Neuronal stem cell (in vitro differentiated cells): ENCODE data around the gene YLPM1.

ENCODE experiments used
- DNase-seq: peaks from one replicate; pipeline ENCODE4 v3.0.0-alpha.2; 2013; ENCODE audit warnings: low spot score
- H2AFZ ChIP-seq: one replicate; pipeline ENCODE4 v1.6.1; 2013; ENCODE audit warnings: mild to moderate bottlenecking, low read length, inconsistent platforms
- H2AK5ac ChIP-seq: 2 replicates; pipeline ENCODE4 v1.6.1; 2013; ENCODE audit warnings: low read depth, mild to moderate bottlenecking, inconsistent platforms, low read length, moderate library complexity, mixed read lengths
- H2BK120ac ChIP-seq: 2 replicates; pipeline ENCODE4 v1.6.1; 2013; ENCODE audit warnings: low read depth, mild to moderate bottlenecking, inconsistent platforms, low read length, moderate library complexity, mixed read lengths
- H2BK12ac ChIP-seq: one replicate; pipeline ENCODE4 v1.6.1; 2013; ENCODE audit warnings: low read length, inconsistent platforms
- H2BK15ac ChIP-seq: 2 replicates; pipeline ENCODE4 v1.6.1; 2013; ENCODE audit warnings: mild to moderate bottlenecking, low read length, inconsistent platforms, mixed read lengths
- H2BK5ac ChIP-seq: one replicate; pipeline ENCODE4 v1.6.1; 2013; ENCODE audit warnings: inconsistent platforms, mild to moderate bottlenecking, low read length, moderate library complexity
- H3K14ac ChIP-seq: one replicate; pipeline ENCODE4 v1.6.1; 2013; ENCODE audit warnings: low read length, inconsistent platforms
- H3K18ac ChIP-seq: 2 replicates; pipeline ENCODE4 v1.6.1; 2013; ENCODE audit warnings: low read length, inconsistent platforms
- H3K23ac ChIP-seq: 2 replicates; pipeline ENCODE4 v1.6.1; 2013; ENCODE audit warnings: low read depth, mild to moderate bottlenecking, mixed read lengths, low read length, inconsistent platforms; ENCODE audit not compliant: poor library complexity
- H3K27ac ChIP-seq: replicated peaks from 3 replicates; pipeline ENCODE4 v1.5.1; 2013; ENCODE audit warnings: low read length, inconsistent platforms
- H3K27me3 ChIP-seq, 3 experiments: 2 replicates each; pipeline ENCODE4 v1.6.1; 2013; ENCODE audit warnings: low read length in 3 of 3, mild to moderate bottlenecking in 2 of 3, inconsistent platforms in 1 of 3, low read depth in 1 of 3, mixed read lengths in 1 of 3, moderate library complexity in 1 of 3; ENCODE audit not compliant: control insufficient read depth in 3 of 3, insufficient read depth in 3 of 3
- H3K36me3 ChIP-seq, 2 donors: replicated peaks in 1 of 2; 2 replicates each; pipeline ENCODE4 v1.6.1; 2013; ENCODE audit warnings: low read length in 2 of 2; ENCODE audit not compliant: control insufficient read depth in 2 of 2, insufficient read depth in 2 of 2
- H3K4ac ChIP-seq: 2 replicates; pipeline ENCODE4 v1.6.1; 2013; ENCODE audit warnings: inconsistent platforms, mild to moderate bottlenecking, low read length, moderate library complexity
- H3K4me1 ChIP-seq, 2 donors: 1 replicate in 1 of 2; 2 replicates in 1 of 2; pipeline ENCODE4 v1.6.1; 2013; ENCODE audit warnings: low read length in 2 of 2, low read depth in 1 of 2; ENCODE audit not compliant: control insufficient read depth in 2 of 2, insufficient read depth in 1 of 2
- H3K4me2 ChIP-seq: one replicate; pipeline ENCODE4 v1.6.1; 2013; ENCODE audit warnings: mild to moderate bottlenecking, low read length, inconsistent platforms; ENCODE audit not compliant: insufficient read depth, poor library complexity, severe bottlenecking
- H3K4me3 ChIP-seq, 2 donors: 2 replicates each; pipeline ENCODE4 v1.5.1; 2013; ENCODE audit warnings: low read length in 2 of 2, mild to moderate bottlenecking in 2 of 2, inconsistent platforms in 1 of 2, moderate library complexity in 1 of 2
- H3K79me1 ChIP-seq: one replicate; pipeline ENCODE4 v1.6.1; 2013; ENCODE audit warnings: low read depth, mild to moderate bottlenecking, inconsistent platforms, low read length, moderate library complexity
- H3K9ac ChIP-seq: one replicate; pipeline ENCODE4 v1.6.1; 2013; ENCODE audit warnings: mild to moderate bottlenecking, low read depth, low read length, inconsistent platforms; ENCODE audit not compliant: poor library complexity
- H3K9me3 ChIP-seq, 2 donors: replicated peaks in 1 of 2; 2 replicates each; pipeline versions ENCODE3 to v1.6.1; 2013; ENCODE audit warnings: low read length in 2 of 2, mild to moderate bottlenecking in 2 of 2, inconsistent platforms in 1 of 2, low read depth in 1 of 2, mixed read lengths in 1 of 2, moderate library complexity in 1 of 2; ENCODE audit not compliant: control insufficient read depth in 2 of 2, insufficient read depth in 1 of 2
- H4K8ac ChIP-seq: one replicate; pipeline ENCODE4 v1.6.1; 2013; ENCODE audit warnings: low read depth, mild to moderate bottlenecking, inconsistent platforms, low read length, moderate library complexity
- H4K91ac ChIP-seq: one replicate; pipeline ENCODE4 v1.6.1; 2013; ENCODE audit warnings: low read length, low read depth, mild to moderate bottlenecking, inconsistent platforms; ENCODE audit not compliant: poor library complexity
- WGBS, 2 donors: extraction: QIAGEN DNeasy Blood & Tissue Kit; methylation state at CpG; one replicate each; pipeline ENCODE4 v1.1.7; 2013; ENCODE audit warnings: missing lambda C conversion rate in 2 of 2, mixed read lengths in 1 of 2; ENCODE audit not compliant: insufficient read length in 2 of 2, insufficient replicate concordance in 1 of 2; ENCODE audit errors: extremely low coverage in 2 of 2; 5-methylcytosine and 5-hydroxymethylcytosine counted together

The YLPM1 gene

DNA sequence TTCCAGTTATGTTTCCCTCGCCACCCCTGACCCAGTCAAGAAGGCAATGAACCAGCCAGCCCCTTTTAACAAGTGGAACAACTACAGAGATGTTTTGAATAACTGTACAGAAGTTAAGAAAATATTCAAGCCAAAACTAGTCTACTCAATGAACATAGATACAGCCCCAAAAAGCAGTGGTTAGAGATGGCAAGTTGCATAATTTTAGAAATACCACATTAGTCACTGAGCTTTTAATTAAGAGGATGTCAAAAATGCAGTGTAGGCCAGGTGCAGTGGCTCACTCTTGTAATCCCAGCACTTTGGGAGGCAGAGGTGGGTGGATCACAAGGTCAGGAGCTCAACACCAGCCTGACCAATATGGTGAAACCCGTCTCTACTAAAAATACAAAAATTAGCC, 85.7 kb downstream of the YLPM1 start:
- DNase-seq, result no peak
- Histone ChIP-seq H3K14ac (no peak overlapping the region), H3K9ac (no peak overlapping the region), H3K79me1 (no peaks in the 10 kb centered on the region), H3K4me1 (peaks cover 0 to 3% of the 10 kb centered on the region in 2 donors), H2BK5ac (no peak overlapping the region), H3K9me3 (no peaks in the 10 kb centered on the region), H3K18ac (no peak overlapping the region), H3K27me3 (no peaks in the 10 kb centered on the region), H3K27ac (no peak overlapping the region), H4K8ac (no peak overlapping the region), H3K4ac (no peak overlapping the region), H4K91ac (no peak overlapping the region), H2AFZ (no peak overlapping the region), H3K4me2 (no peak overlapping the region), H2BK12ac (no peak overlapping the region), H3K4me3 (no peak overlapping the region), H2BK120ac (no peak overlapping the region), H3K36me3 (no peaks in the 10 kb centered on the region), H3K23ac (no peak overlapping the region), H2AK5ac (no peak overlapping the region), H2BK15ac (no peak overlapping the region)
- no CpG with 5 or more reads among the region's 2 CpGs for WGBS, 2 donors

- Histone ChIP-seq H2BK12ac (no peak overlapping the region), H2BK5ac (no peak overlapping the region), H3K9me3 (no peaks in the 10 kb centered on the region), H3K4me3 (no peak overlapping the region), H4K91ac (no peak overlapping the region), H3K27ac (no peak overlapping the region), H2BK120ac (no peak overlapping the region), H3K27me3 (no peaks in the 10 kb centered on the region), H2BK15ac (no peak overlapping the region), H3K9ac (no peak overlapping the region), H3K79me1 (no peaks in the 10 kb centered on the region), H2AFZ (no peak overlapping the region), H3K4me1 (peaks cover 0 to 3% of the 10 kb centered on the region in 2 donors), H2AK5ac (no peak overlapping the region), H3K14ac (no peak overlapping the region), H3K4me2 (no peak overlapping the region), H3K18ac (no peak overlapping the region), H4K8ac (no peak overlapping the region), H3K4ac (no peak overlapping the region), H3K36me3 (no peaks in the 10 kb centered on the region), H3K23ac (no peak overlapping the region)
- no CpG with 5 or more reads among the region's 2 CpGs for WGBS, 2 donors
- no peak for DNase-seq
These were observed 89.9 kb downstream of the YLPM1 start for GRCh38 chr14:74852922-74853530.

GRCh38 chr14:74853581-74853980, 90.5 kb downstream of the YLPM1 start:
- Histone ChIP-seq H3K79me1 (no peaks in the 10 kb centered on the region), H3K23ac (no peak overlapping the region), H3K27ac (no peak overlapping the region), H2AK5ac (no peak overlapping the region), H3K36me3 (no peaks in the 10 kb centered on the region), H3K27me3 (no peaks in the 10 kb centered on the region), H2BK5ac (no peak overlapping the region), H3K18ac (no peak overlapping the region), H4K8ac (no peak overlapping the region), H2BK15ac (no peak overlapping the region), H2BK120ac (no peak overlapping the region), H3K4ac (no peak overlapping the region), H4K91ac (no peak overlapping the region), H2AFZ (no peak overlapping the region), H3K9ac (no peak overlapping the region), H3K14ac (no peak overlapping the region), H3K4me3 (no peak overlapping the region), H3K9me3 (no peaks in the 10 kb centered on the region), H2BK12ac (no peak overlapping the region), H3K4me1 (peaks cover 0 to 3% of the 10 kb centered on the region in 2 donors), H3K4me2 (no peak overlapping the region)
- no CpG with 5 or more reads among the region's 4 CpGs for WGBS, 2 donors
- DNase-seq, result no peak

DNA sequence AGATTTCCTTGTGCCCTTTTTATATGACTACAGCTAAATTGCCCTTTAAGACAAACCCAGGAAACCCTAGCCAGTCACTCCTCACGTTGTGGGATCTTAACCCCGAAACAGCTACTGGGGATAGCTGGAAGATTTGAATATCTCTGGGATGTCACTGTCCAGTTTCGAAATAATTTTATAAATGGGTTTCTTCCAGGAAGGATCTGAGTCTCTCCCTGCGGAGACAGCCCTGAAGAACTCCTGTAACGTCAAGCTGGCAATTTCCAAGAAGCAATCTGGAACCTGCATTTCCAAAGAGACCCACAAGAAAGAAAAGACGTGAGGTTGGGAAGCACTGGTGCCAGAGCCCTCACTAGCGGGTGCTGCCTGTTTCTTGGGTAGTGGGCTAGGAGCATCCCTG, 91.9 kb downstream of the YLPM1 start:
- Histone ChIP-seq H4K91ac (no peak overlapping the region), H2AFZ (no peak overlapping the region), H3K36me3 (no peaks in the 10 kb centered on the region), H3K9me3 (no peaks in the 10 kb centered on the region), H3K4me1 (peaks cover 0 to 3% of the 10 kb centered on the region in 2 donors), H3K4ac (no peak overlapping the region), H3K27me3 (no peaks in the 10 kb centered on the region), H2BK15ac (no peak overlapping the region), H2AK5ac (no peak overlapping the region), H3K27ac (no peak overlapping the region), H3K4me3 (no peak overlapping the region), H3K9ac (no peak overlapping the region), H3K79me1 (no peaks in the 10 kb centered on the region), H3K4me2 (no peak overlapping the region), H4K8ac (no peak overlapping the region), H2BK120ac (no peak overlapping the region), H2BK12ac (no peak overlapping the region), H3K18ac (no peak overlapping the region), H3K23ac (no peak overlapping the region), H2BK5ac (no peak overlapping the region), H3K14ac (no peak overlapping the region)
- no peak for DNase-seq
- no CpG with 5 or more reads among the region's 7 CpGs for WGBS, 2 donors
